ENCODE measurements around the gene GANAB.

- TF ChIP-seq CTCF (IDR thresholded peaks at IDR 0.05; ENCODE audit: insufficient read depth, low read depth, low read length) = no peak
- no peak for TF ChIP-seq EZH2 (IDR thresholded peaks at IDR 0.05; ENCODE audit: insufficient read depth, low read length)
Observed at GRCh38 chr11:62613291-62613778, 33.1 kb downstream of the GANAB start.
